PFSK-1 (cell line): ENCODE data around the gene ATAD2B.

Experiments used
- POLR2AphosphoS5 ChIP-seq: IDR thresholded peaks from 2 replicates; pipeline ENCODE4 v1.6.1; 2012; ENCODE audit warnings: low read depth, mild to moderate bottlenecking, control low read depth, low read length, moderate library complexity
- REST ChIP-seq, 2 experiments: IDR thresholded peaks; 2 replicates each; pipeline versions ENCODE4 v1.6.1 to v1.8.0; 2011 to 2012; ENCODE audit warnings: low read depth in 2 of 2, low read length in 2 of 2, control low read depth in 1 of 2, inconsistent platforms in 1 of 2, mild to moderate bottlenecking in 1 of 2, moderate library complexity in 1 of 2; ENCODE audit not compliant: insufficient read depth in 1 of 2
- TAF1 ChIP-seq: IDR thresholded peaks from 2 replicates; pipeline ENCODE4 v1.6.1; 2012; ENCODE audit warnings: low read length, control low read depth, borderline replicate concordance; ENCODE audit not compliant: insufficient read depth

- no peak for TF ChIP-seq REST (IDR thresholded peaks at IDR 0.05; ENCODE audit: insufficient read depth in 1 of 2, low read depth in 2 of 2, low read length in 2 of 2)
- TF ChIP-seq TAF1 = peak; percentile 74
- TF ChIP-seq POLR2AphosphoS5 = peak; percentile 81
These were observed 13.2 kb upstream of the ATAD2B start, which contains the start of gene UBXN2A for GRCh38 chr2:23939987-23940717.
